ENCODE results near the gene CRAT. TPM values are rescaled to one million over a fixed set of nuclear protein-coding genes. Genes with fewer than 3 reads are reported as not detected.

The CRAT gene
- total RNA-seq, 1 donor from 2014 or later, result 27.1 TPM

GRCh38 chr9:129145841-129146292 is 35.3 kb upstream of the CRAT start:
- H3K36me3 ChIP-seq (ENCODE audit: control insufficient read depth in 3 of 3, insufficient read depth in 3 of 3, low read length in 3 of 3), result peaks cover 26 to 36% (median 30%) of the 10 kb centered on the region in 3 donors
- H3K27ac ChIP-seq (ENCODE audit: low read depth, low read length), result peak overlapping the region; percentile 83
- H3K27me3 ChIP-seq (ENCODE audit: control insufficient read depth in 3 of 3, insufficient read depth in 3 of 3, low read length in 3 of 3), result no peaks in the 10 kb centered on the region
- H3K9ac ChIP-seq (ENCODE audit: low read depth in 1 of 3, low read length in 3 of 3), result peak overlapping the region; percentile 48 to 75 (median 74)
- peaks cover 63 to 72% (median 68%) of the 10 kb centered on the region in 3 donors for H3K4me1 ChIP-seq (ENCODE audit: control insufficient read depth in 3 of 3, insufficient read depth in 3 of 3, low read length in 3 of 3)
- H3K9me3 ChIP-seq (ENCODE audit: control insufficient read depth in 3 of 3, low read length in 3 of 3), result no peaks in the 10 kb centered on the region
- peak overlapping the region in 2 of 3 donors; percentile 6 to 9 for H3K4me3 ChIP-seq (ENCODE audit: low read length in 3 of 3)

GRCh38 chr9:129145316-129145715 is 34.7 kb upstream of the CRAT start:
- H3K4me3 ChIP-seq (ENCODE audit: low read length in 3 of 3), result peak overlapping the region in 2 of 3 donors; percentile 9 to 13
- H3K9ac ChIP-seq (ENCODE audit: low read depth in 1 of 3, low read length in 3 of 3), result peak overlapping the region; percentile 48 to 75 (median 74)
- H3K27ac ChIP-seq (ENCODE audit: low read depth, low read length), result peak overlapping the region; percentile 83
- peaks cover 26 to 36% (median 30%) of the 10 kb centered on the region in 3 donors for H3K36me3 ChIP-seq (ENCODE audit: control insufficient read depth in 3 of 3, insufficient read depth in 3 of 3, low read length in 3 of 3)
- H3K9me3 ChIP-seq (ENCODE audit: control insufficient read depth in 3 of 3, low read length in 3 of 3), result no peaks in the 10 kb centered on the region
- H3K27me3 ChIP-seq (ENCODE audit: control insufficient read depth in 3 of 3, insufficient read depth in 3 of 3, low read length in 3 of 3), result no peaks in the 10 kb centered on the region
- peaks cover 68 to 77% (median 72%) of the 10 kb centered on the region in 3 donors for H3K4me1 ChIP-seq (ENCODE audit: control insufficient read depth in 3 of 3, insufficient read depth in 3 of 3, low read length in 3 of 3)

- H3K4me1 ChIP-seq (ENCODE audit: control insufficient read depth in 3 of 3, insufficient read depth in 3 of 3, low read length in 3 of 3), result peaks cover 84 to 86% (median 85%) of the 10 kb centered on the region in 3 donors
- H3K4me3 ChIP-seq (ENCODE audit: low read length in 3 of 3), result peak overlapping the region; percentile 48 to 87 (median 79)
- H3K27me3 ChIP-seq (ENCODE audit: control insufficient read depth in 3 of 3, insufficient read depth in 3 of 3, low read length in 3 of 3), result no peaks in the 10 kb centered on the region
- peak overlapping the region; percentile 35 to 79 (median 62) for H3K9ac ChIP-seq (ENCODE audit: low read depth in 1 of 3, low read length in 3 of 3)
- peaks cover 13 to 24% (median 21%) of the 10 kb centered on the region in 3 donors for H3K36me3 ChIP-seq (ENCODE audit: control insufficient read depth in 3 of 3, insufficient read depth in 3 of 3, low read length in 3 of 3)
- peak overlapping the region; percentile 100 for H3K27ac ChIP-seq (ENCODE audit: low read depth, low read length)
- H3K9me3 ChIP-seq (ENCODE audit: control insufficient read depth in 3 of 3, low read length in 3 of 3), result no peaks in the 10 kb centered on the region
Measured at GRCh38 chr9:129143031-129143927, 32.7 kb upstream of the CRAT start.

GRCh38 chr9:129142138-129142935 is 31.7 kb upstream of the CRAT start:
- H3K36me3 ChIP-seq (ENCODE audit: control insufficient read depth in 3 of 3, insufficient read depth in 3 of 3, low read length in 3 of 3), result peaks cover 10 to 23% (median 23%) of the 10 kb centered on the region in 3 donors
- peak overlapping the region; percentile 100 for H3K27ac ChIP-seq (ENCODE audit: low read depth, low read length)
- peak overlapping the region; percentile 62 to 79 (median 65) for H3K9ac ChIP-seq (ENCODE audit: low read depth in 1 of 3, low read length in 3 of 3)
- peaks cover 84 to 92% (median 84%) of the 10 kb centered on the region in 3 donors for H3K4me1 ChIP-seq (ENCODE audit: control insufficient read depth in 3 of 3, insufficient read depth in 3 of 3, low read length in 3 of 3)
- peak overlapping the region; percentile 57 to 87 (median 79) for H3K4me3 ChIP-seq (ENCODE audit: low read length in 3 of 3)
- no peaks in the 10 kb centered on the region for H3K9me3 ChIP-seq (ENCODE audit: control insufficient read depth in 3 of 3, low read length in 3 of 3)
- no peaks in the 10 kb centered on the region for H3K27me3 ChIP-seq (ENCODE audit: control insufficient read depth in 3 of 3, insufficient read depth in 3 of 3, low read length in 3 of 3)

- peak overlapping the region; percentile 72 to 87 (median 79) for H3K4me3 ChIP-seq (ENCODE audit: low read length in 3 of 3)
- peaks cover 75 to 86% (median 78%) of the 10 kb centered on the region in 3 donors for H3K4me1 ChIP-seq (ENCODE audit: control insufficient read depth in 3 of 3, insufficient read depth in 3 of 3, low read length in 3 of 3)
- H3K9me3 ChIP-seq (ENCODE audit: control insufficient read depth in 3 of 3, low read length in 3 of 3), result no peaks in the 10 kb centered on the region
- peaks cover 16 to 27% (median 26%) of the 10 kb centered on the region in 3 donors for H3K36me3 ChIP-seq (ENCODE audit: control insufficient read depth in 3 of 3, insufficient read depth in 3 of 3, low read length in 3 of 3)
- peak overlapping the region; percentile 75 to 100 (median 92) for H3K9ac ChIP-seq (ENCODE audit: low read depth in 1 of 3, low read length in 3 of 3)
- no peaks in the 10 kb centered on the region for H3K27me3 ChIP-seq (ENCODE audit: control insufficient read depth in 3 of 3, insufficient read depth in 3 of 3, low read length in 3 of 3)
- peak overlapping the region; percentile 100 for H3K27ac ChIP-seq (ENCODE audit: low read depth, low read length)
Measured at GRCh38 chr9:129141066-129142041, 30.8 kb upstream of the CRAT start.

GRCh38 chr9:129140397-129141065 is 29.9 kb upstream of the CRAT start:
- Histone ChIP-seq H3K36me3 (ENCODE audit: control insufficient read depth in 3 of 3, insufficient read depth in 3 of 3, low read length in 3 of 3) (peaks cover 18 to 27% (median 26%) of the 10 kb centered on the region in 3 donors), H3K9ac (ENCODE audit: low read depth in 1 of 3, low read length in 3 of 3) (peak overlapping the region; percentile 95 to 100 (median 99)), H3K4me3 (ENCODE audit: low read length in 3 of 3) (peak overlapping the region; percentile 79 to 88 (median 87)), H3K27ac (ENCODE audit: low read depth, low read length) (peak overlapping the region; percentile 100), H3K9me3 (ENCODE audit: control insufficient read depth in 3 of 3, low read length in 3 of 3) (no peaks in the 10 kb centered on the region), H3K27me3 (ENCODE audit: control insufficient read depth in 3 of 3, insufficient read depth in 3 of 3, low read length in 3 of 3) (no peaks in the 10 kb centered on the region), H3K4me1 (ENCODE audit: control insufficient read depth in 3 of 3, insufficient read depth in 3 of 3, low read length in 3 of 3) (peaks cover 67 to 78% (median 69%) of the 10 kb centered on the region in 3 donors)

GRCh38 chr9:129139993-129140396 is 29.4 kb upstream of the CRAT start:
- peak overlapping the region; percentile 95 to 100 (median 99) for H3K9ac ChIP-seq (ENCODE audit: low read depth in 1 of 3, low read length in 3 of 3)
- no peaks in the 10 kb centered on the region for H3K9me3 ChIP-seq (ENCODE audit: control insufficient read depth in 3 of 3, low read length in 3 of 3)
- H3K4me1 ChIP-seq (ENCODE audit: control insufficient read depth in 3 of 3, insufficient read depth in 3 of 3, low read length in 3 of 3), result peaks cover 61 to 72% (median 64%) of the 10 kb centered on the region in 3 donors
- peaks cover 22 to 28% (median 27%) of the 10 kb centered on the region in 3 donors for H3K36me3 ChIP-seq (ENCODE audit: control insufficient read depth in 3 of 3, insufficient read depth in 3 of 3, low read length in 3 of 3)
- H3K27me3 ChIP-seq (ENCODE audit: control insufficient read depth in 3 of 3, insufficient read depth in 3 of 3, low read length in 3 of 3), result no peaks in the 10 kb centered on the region
- H3K4me3 ChIP-seq (ENCODE audit: low read length in 3 of 3), result peak overlapping the region; percentile 79 to 88 (median 88)
- H3K27ac ChIP-seq (ENCODE audit: low read depth, low read length), result peak overlapping the region; percentile 100

GRCh38 chr9:129139233-129139992 is 28.8 kb upstream of the CRAT start:
- Histone ChIP-seq H3K27me3 (ENCODE audit: control insufficient read depth in 3 of 3, insufficient read depth in 3 of 3, low read length in 3 of 3) (no peaks in the 10 kb centered on the region), H3K9me3 (ENCODE audit: control insufficient read depth in 3 of 3, low read length in 3 of 3) (no peaks in the 10 kb centered on the region), H3K27ac (ENCODE audit: low read depth, low read length) (peak overlapping the region; percentile 100), H3K9ac (ENCODE audit: low read depth in 1 of 3, low read length in 3 of 3) (peak overlapping the region; percentile 95 to 100 (median 99)), H3K4me3 (ENCODE audit: low read length in 3 of 3) (peak overlapping the region; percentile 79 to 88 (median 88)), H3K36me3 (ENCODE audit: control insufficient read depth in 3 of 3, insufficient read depth in 3 of 3, low read length in 3 of 3) (peaks cover 24 to 33% (median 27%) of the 10 kb centered on the region in 3 donors), H3K4me1 (ENCODE audit: control insufficient read depth in 3 of 3, insufficient read depth in 3 of 3, low read length in 3 of 3) (peaks cover 58 to 68% (median 61%) of the 10 kb centered on the region in 3 donors)
